Psoas muscle (tissue), 8 donors: ENCODE data around the gene PRR20A. TPM values are rescaled to one million over a fixed set of nuclear protein-coding genes. Genes with fewer than 3 reads are reported as not detected.
"Not testable (repeated sequence)": the region's sequence is repeated elsewhere in the genome, so short reads cannot be mapped to it uniquely, and the experiment has no call there.

Experiments
- ATAC-seq, 4 donors: fragments of 200-7000 bp; cut with Tn5 transposase; one replicate each; pipeline ENCODE4 v1.9.1; 2020; ENCODE audit warnings: moderate library complexity in 3 of 4, mild to moderate bottlenecking in 2 of 4
- DNase-seq, 2 donors: peaks; one replicate each; pipeline ENCODE4 v3.0.0-alpha.2; 2020
- H3K27ac ChIP-seq: fragments of 200-600 bp; one replicate; pipeline ENCODE4 v1.8.0; 2022
- H3K27me3 ChIP-seq, 3 donors: fragments of 200-600 bp in 1 of 3; one replicate each; pipeline versions ENCODE4 v1.6.1 to v1.8.0; 2013 to 2022; ENCODE audit warnings: low read length in 2 of 3, mild to moderate bottlenecking in 2 of 3, moderate library complexity in 1 of 3; ENCODE audit not compliant: insufficient read depth in 3 of 3
- H3K36me3 ChIP-seq, 2 donors: fragments of 200-600 bp in 1 of 2; one replicate each; pipeline versions ENCODE4 v1.6.1 to v1.8.0; 2013 to 2022; ENCODE audit warnings: low read depth in 1 of 2, mild to moderate bottlenecking in 1 of 2, moderate library complexity in 1 of 2; ENCODE audit not compliant: insufficient read depth in 1 of 2
- H3K4me1 ChIP-seq: fragments of 200-600 bp; one replicate; pipeline ENCODE4 v1.8.0; 2022
- H3K4me3 ChIP-seq: fragments of 200-600 bp; one replicate; pipeline ENCODE4 v1.8.0; 2022; ENCODE audit warnings: mild to moderate bottlenecking
- H3K9me3 ChIP-seq: fragments of 200-600 bp; one replicate; pipeline ENCODE4 v1.8.0; 2022
- CTCF ChIP-seq: fragments of 200-600 bp; IDR thresholded peaks from one replicate; pipeline ENCODE4 v1.8.0; 2022; ENCODE audit warnings: antibody characterized with exemption
- WGBS, 3 donors: extraction: QIAGEN DNeasy Blood & Tissue Kit; methylation state at CpG; one replicate each; pipeline versions ENCODE4 v1.1.6 to v1.1.7; 2013; 5-methylcytosine and 5-hydroxymethylcytosine counted together
- intact Hi-C, 2 donors: fragments of 100-400 bp; cut with DNase I; formaldehyde crosslinking; loops; one replicate each; pipeline versions ENCODE4 v1.11.0 to v1.14.2; 2022
- polyA plus RNA-seq, 3 donors: library from polyadenylated mRNA; stranded (reverse); fragments of 200-250 nt; gene quantifications; one replicate each; pipeline ENCODE4 v1.2.3, GENCODE V29; 2013
- total RNA-seq, 4 donors: library from RNA; stranded (reverse); fragmentation: NEBNext Ultra II Directional in 2 of 4; extraction: Animal tissue kit (Norgen Biotek cat#: 25700) in 2 of 4; gene quantifications; one replicate each; pipeline versions ENCODE4 v1.2.1 to v1.2.4, GENCODE V29; 2021 to 2023
- donor health status: healthy with polysubstance abuse.
- donor health status: DM: no; HTN: no; CAD: no; lungs with moderate emphysema.
- donor health status: Bipolar disorder and iron deficiency.
- donor health status: healthy.
- donor health status: DM: yes; HTN: yes; CAD: no.
- donor health status: DM: no; HTN: no; CAD: no.
- donor health status: DM: no; HTN: no; CAD: no.
- donor health status: DM: yes; HTN: yes; CAD: no.

PRR20A gene
- total and polyA plus RNA-seq, 7 donors, result not detected

- Histone ChIP-seq H3K4me3 (no peak overlapping the region), H3K9me3 (no peaks in the 10 kb centered on the region), H3K36me3 (no peaks in the 10 kb centered on the region), H3K27me3 (no peaks in the 10 kb centered on the region), H3K27ac (no peak overlapping the region), H3K4me1 (no peaks in the 10 kb centered on the region)
- no peak for ATAC-seq
- TF ChIP-seq CTCF, result no peak
- no peak for DNase-seq
- intact Hi-C loops, result no loop called here
- 82 to 84% (median 83%) methylated on average over 4 of the region's 4 CpGs for WGBS, 3 donors
These were observed 3.1 kb upstream of the PRR20A start for GRCh38 chr13:57137585-57137984.

GRCh38 chr13:57138988-57139387 is 1.7 kb upstream of the PRR20A start:
- ATAC-seq (no peak), DNase-seq (no peak)
- H3K9me3 ChIP-seq, result no peaks in the 10 kb centered on the region
- no peaks in the 10 kb centered on the region for H3K4me1 ChIP-seq
- no peak overlapping the region for H3K27ac ChIP-seq
- WGBS, 3 donors, result 90 to 94% (median 93%) methylated on average over 5 of the region's 5 CpGs
- TF ChIP-seq CTCF, result no peak
- no peaks in the 10 kb centered on the region for H3K36me3 ChIP-seq
- H3K4me3 ChIP-seq, result no peak overlapping the region
- H3K27me3 ChIP-seq, result no peaks in the 10 kb centered on the region
- intact Hi-C loops, result no loop called here

- intact Hi-C loops, H3K4me3 ChIP-seq, H3K27me3 ChIP-seq, H3K9me3 ChIP-seq, H3K27ac ChIP-seq, H3K36me3 ChIP-seq, ATAC-seq, H3K4me1 ChIP-seq: not testable (repeated sequence)
- 92 to 100% (median 99%) methylated on average over 2 to 6 of the region's 18 CpGs for WGBS, 3 donors
- DNase-seq, result peak in 1 of 2 donors; percentile 39
These were observed 937 bp upstream of the PRR20A start for GRCh38 chr13:57139781-57140180.

- H3K27me3 ChIP-seq, H3K4me1 ChIP-seq, H3K9me3 ChIP-seq, DNase-seq, H3K27ac ChIP-seq, intact Hi-C loops, H3K4me3 ChIP-seq, H3K36me3 ChIP-seq, ATAC-seq: not testable (repeated sequence)
- no CpG with 5 or more reads among the region's 22 CpGs for WGBS, 3 donors
These were observed 6.5 kb downstream of the PRR20A start, which contains the start of gene PRR20B for GRCh38 chr13:57147188-57147587. PRR20B (plus strand) TSS chr13:57147488; CDS start chr13:57147875, 387 bp downstream.

GRCh38 chr13:57148106-57148505 is 7.4 kb downstream of the PRR20A start:
- intact Hi-C loops, H3K9me3 ChIP-seq, ATAC-seq, H3K4me1 ChIP-seq, H3K36me3 ChIP-seq, H3K27me3 ChIP-seq, H3K4me3 ChIP-seq, H3K27ac ChIP-seq: not testable (repeated sequence)
- 93 to 95% (median 95%) methylated on average over 6 of the region's 14 CpGs for WGBS, 3 donors
- DNase-seq, result peak in 1 of 2 donors; percentile 23

GRCh38 chr13:57153761-57154160 is 13.0 kb downstream of the PRR20A start, which contains the start of gene PRR20C:
PRR20C (plus strand) TSS chr13:57154061; CDS start chr13:57154448, 387 bp downstream.
- H3K4me3 ChIP-seq, ATAC-seq, H3K36me3 ChIP-seq, H3K27me3 ChIP-seq, DNase-seq, H3K27ac ChIP-seq, H3K9me3 ChIP-seq, H3K4me1 ChIP-seq, intact Hi-C loops: not testable (repeated sequence)
- no CpG with 5 or more reads among the region's 22 CpGs for WGBS, 3 donors

- ATAC-seq, H3K4me3 ChIP-seq, intact Hi-C loops, H3K36me3 ChIP-seq, H3K27me3 ChIP-seq, H3K27ac ChIP-seq, H3K9me3 ChIP-seq, DNase-seq, H3K4me1 ChIP-seq: not testable (repeated sequence)
- WGBS, 3 donors, result no CpG with 5 or more reads among the region's 22 CpGs
These were observed 19.6 kb downstream of the PRR20A start, which contains the start of gene PRR20D for GRCh38 chr13:57160332-57160731. PRR20D (plus strand) TSS chr13:57160632; CDS start chr13:57161019, 387 bp downstream.

GRCh38 chr13:57166897-57167296 is 26.2 kb downstream of the PRR20A start, which contains the start of gene PRR20E:
PRR20E (plus strand) TSS chr13:57167197; CDS start chr13:57167584, 387 bp downstream.
- H3K4me1 ChIP-seq, H3K27ac ChIP-seq, H3K9me3 ChIP-seq, H3K36me3 ChIP-seq, DNase-seq, ATAC-seq, H3K4me3 ChIP-seq, intact Hi-C loops, H3K27me3 ChIP-seq: not testable (repeated sequence)
- WGBS, 3 donors, result no CpG with 5 or more reads among the region's 22 CpGs
